Stomach (tissue), 4 donors: ENCODE measurements around the gene ITPR1.

Source experiments
- CTCF ChIP-seq, 7 experiments: fragments of 450-650 bp in 4 of 7; fragments of 200-600 bp in 3 of 7; sonication (generic) in 3 of 7; IDR thresholded peaks; one replicate each; pipeline ENCODE4 v1.5.1; 2016 to 2019; ENCODE audit warnings: antibody characterized with exemption in 7 of 7, control low read depth in 2 of 7, mild to moderate bottlenecking in 1 of 7
- POLR2A ChIP-seq, 4 donors: fragments of 450-650 bp; IDR thresholded peaks; one replicate each; pipeline ENCODE4 v1.6.1; 2016; ENCODE audit warnings: antibody characterized with exemption in 4 of 4, control low read depth in 2 of 4, mild to moderate bottlenecking in 1 of 4, moderate library complexity in 1 of 4

GRCh38 chr3:4504340-4505261 is 11.5 kb downstream of the ITPR1 start:
- TF ChIP-seq CTCF (IDR thresholded peaks at IDR 0.05) (no peak), POLR2A (IDR thresholded peaks at IDR 0.05) (no peak)
